ENCODE measurements around the gene ZNF280D. TPM values are rescaled to one million over a fixed set of nuclear protein-coding genes. Genes with fewer than 3 reads are reported as not detected.

ZNF280D gene
- polyA plus RNA-seq, 1 donor from 2014 or later: 35.4 TPM

- no peaks in the 10 kb centered on the region for H4K20me1 ChIP-seq (ENCODE audit: insufficient read depth)
- TF ChIP-seq EP300 (conservative IDR thresholded peaks at IDR 0.05; ENCODE audit: poor library complexity, severe bottlenecking) (no peak), SMC3 (conservative IDR thresholded peaks at IDR 0.05; ENCODE audit: poor library complexity) (no peak), MXI1 (conservative IDR thresholded peaks at IDR 0.05; ENCODE audit: poor library complexity, severe bottlenecking) (no peak), RAD21 (conservative IDR thresholded peaks at IDR 0.05) (no peak), POLR2AphosphoS5 (IDR thresholded peaks at IDR 0.05) (no peak), TAF1 (IDR thresholded peaks at IDR 0.05; ENCODE audit: low read depth) (no peak), EZH2 (IDR thresholded peaks at IDR 0.05; ENCODE audit: borderline replicate concordance, insufficient read depth, low read length, poor library complexity, severe bottlenecking) (no peak)
- TF ChIP-seq, protein P1, sequence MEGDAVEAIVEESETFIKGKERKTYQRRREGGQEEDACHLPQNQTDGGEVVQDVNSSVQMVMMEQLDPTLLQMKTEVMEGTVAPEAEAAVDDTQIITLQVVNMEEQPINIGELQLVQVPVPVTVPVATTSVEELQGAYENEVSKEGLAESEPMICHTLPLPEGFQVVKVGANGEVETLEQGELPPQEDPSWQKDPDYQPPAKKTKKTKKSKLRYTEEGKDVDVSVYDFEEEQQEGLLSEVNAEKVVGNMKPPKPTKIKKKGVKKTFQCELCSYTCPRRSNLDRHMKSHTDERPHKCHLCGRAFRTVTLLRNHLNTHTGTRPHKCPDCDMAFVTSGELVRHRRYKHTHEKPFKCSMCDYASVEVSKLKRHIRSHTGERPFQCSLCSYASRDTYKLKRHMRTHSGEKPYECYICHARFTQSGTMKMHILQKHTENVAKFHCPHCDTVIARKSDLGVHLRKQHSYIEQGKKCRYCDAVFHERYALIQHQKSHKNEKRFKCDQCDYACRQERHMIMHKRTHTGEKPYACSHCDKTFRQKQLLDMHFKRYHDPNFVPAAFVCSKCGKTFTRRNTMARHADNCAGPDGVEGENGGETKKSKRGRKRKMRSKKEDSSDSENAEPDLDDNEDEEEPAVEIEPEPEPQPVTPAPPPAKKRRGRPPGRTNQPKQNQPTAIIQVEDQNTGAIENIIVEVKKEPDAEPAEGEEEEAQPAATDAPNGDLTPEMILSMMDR (IDR thresholded peaks at IDR 0.05; ENCODE audit: poor library complexity, severe bottlenecking): no peak
- TF ChIP-seq, protein P2, sequence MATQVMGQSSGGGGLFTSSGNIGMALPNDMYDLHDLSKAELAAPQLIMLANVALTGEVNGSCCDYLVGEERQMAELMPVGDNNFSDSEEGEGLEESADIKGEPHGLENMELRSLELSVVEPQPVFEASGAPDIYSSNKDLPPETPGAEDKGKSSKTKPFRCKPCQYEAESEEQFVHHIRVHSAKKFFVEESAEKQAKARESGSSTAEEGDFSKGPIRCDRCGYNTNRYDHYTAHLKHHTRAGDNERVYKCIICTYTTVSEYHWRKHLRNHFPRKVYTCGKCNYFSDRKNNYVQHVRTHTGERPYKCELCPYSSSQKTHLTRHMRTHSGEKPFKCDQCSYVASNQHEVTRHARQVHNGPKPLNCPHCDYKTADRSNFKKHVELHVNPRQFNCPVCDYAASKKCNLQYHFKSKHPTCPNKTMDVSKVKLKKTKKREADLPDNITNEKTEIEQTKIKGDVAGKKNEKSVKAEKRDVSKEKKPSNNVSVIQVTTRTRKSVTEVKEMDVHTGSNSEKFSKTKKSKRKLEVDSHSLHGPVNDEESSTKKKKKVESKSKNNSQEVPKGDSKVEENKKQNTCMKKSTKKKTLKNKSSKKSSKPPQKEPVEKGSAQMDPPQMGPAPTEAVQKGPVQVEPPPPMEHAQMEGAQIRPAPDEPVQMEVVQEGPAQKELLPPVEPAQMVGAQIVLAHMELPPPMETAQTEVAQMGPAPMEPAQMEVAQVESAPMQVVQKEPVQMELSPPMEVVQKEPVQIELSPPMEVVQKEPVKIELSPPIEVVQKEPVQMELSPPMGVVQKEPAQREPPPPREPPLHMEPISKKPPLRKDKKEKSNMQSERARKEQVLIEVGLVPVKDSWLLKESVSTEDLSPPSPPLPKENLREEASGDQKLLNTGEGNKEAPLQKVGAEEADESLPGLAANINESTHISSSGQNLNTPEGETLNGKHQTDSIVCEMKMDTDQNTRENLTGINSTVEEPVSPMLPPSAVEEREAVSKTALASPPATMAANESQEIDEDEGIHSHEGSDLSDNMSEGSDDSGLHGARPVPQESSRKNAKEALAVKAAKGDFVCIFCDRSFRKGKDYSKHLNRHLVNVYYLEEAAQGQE (IDR thresholded peaks at IDR 0.05; ENCODE audit: borderline replicate concordance): no peak
- no peak overlapping the region for H3K9ac ChIP-seq (ENCODE audit: low read length)
- no peaks in the 10 kb centered on the region for H3K79me2 ChIP-seq (replicated peaks; ENCODE audit: insufficient read depth, low read length)
- H3K27me3 ChIP-seq (ENCODE audit: insufficient read depth, low read depth, low read length): no peaks in the 10 kb centered on the region
- no peak overlapping the region for H2AFZ ChIP-seq (ENCODE audit: low read depth, low read length)
- no peaks in the 10 kb centered on the region for H3K9me3 ChIP-seq (ENCODE audit: low read length)
- H3K27ac ChIP-seq (ENCODE audit: low read length): peak overlapping the region; percentile 45
- no peaks in the 10 kb centered on the region for H3K9me2 ChIP-seq (ENCODE audit: insufficient read depth, low read length)
- no peak overlapping the region for H3K4me2 ChIP-seq (ENCODE audit: low read length)
- H3F3A ChIP-seq (ENCODE audit: insufficient read depth, low read length, poor library complexity, severe bottlenecking): no peaks in the 10 kb centered on the region
- no peaks in the 10 kb centered on the region for H3K36me3 ChIP-seq (ENCODE audit: insufficient read depth, low read length)
- H3K4me3 ChIP-seq (ENCODE audit: low read length): no peak overlapping the region
Observed at GRCh38 chr15:56763141-56763895, 30.0 kb upstream of the ZNF280D start.

GRCh38 chr15:56760186-56760585 lies 26.9 kb upstream of the ZNF280D start:
- no peaks in the 10 kb centered on the region for H3K36me3 ChIP-seq (ENCODE audit: insufficient read depth, low read length)
- H3K27me3 ChIP-seq (ENCODE audit: insufficient read depth, low read depth, low read length): no peaks in the 10 kb centered on the region

More at GRCh38 chr15:56760186-56760585, 26.9 kb upstream of the ZNF280D start:
- H3K9me3 ChIP-seq (ENCODE audit: low read length): no peaks in the 10 kb centered on the region
- no peak overlapping the region for H2AFZ ChIP-seq (ENCODE audit: low read depth, low read length)
- H3K9ac ChIP-seq (ENCODE audit: low read length): no peak overlapping the region
- no peak overlapping the region for H3K4me3 ChIP-seq (ENCODE audit: low read length)
- no peaks in the 10 kb centered on the region for H3K9me2 ChIP-seq (ENCODE audit: insufficient read depth, low read length)
- H3K79me2 ChIP-seq (replicated peaks; ENCODE audit: insufficient read depth, low read length): no peaks in the 10 kb centered on the region
- H3K27ac ChIP-seq (ENCODE audit: low read length): no peak overlapping the region
- TF ChIP-seq EP300 (conservative IDR thresholded peaks at IDR 0.05; ENCODE audit: poor library complexity, severe bottlenecking): no peak
- TF ChIP-seq POLR2AphosphoS5 (IDR thresholded peaks at IDR 0.05): no peak
- no peak for TF ChIP-seq RAD21 (conservative IDR thresholded peaks at IDR 0.05)
- TF ChIP-seq, protein P2 (IDR thresholded peaks at IDR 0.05; ENCODE audit: borderline replicate concordance): no peak
- no peak for TF ChIP-seq EZH2 (IDR thresholded peaks at IDR 0.05; ENCODE audit: borderline replicate concordance, insufficient read depth, low read length, poor library complexity, severe bottlenecking)
- TF ChIP-seq TAF1 (IDR thresholded peaks at IDR 0.05; ENCODE audit: low read depth): no peak
- no peak for TF ChIP-seq MXI1 (conservative IDR thresholded peaks at IDR 0.05; ENCODE audit: poor library complexity, severe bottlenecking)
- TF ChIP-seq, protein P1 (IDR thresholded peaks at IDR 0.05; ENCODE audit: poor library complexity, severe bottlenecking): no peak
- no peak for TF ChIP-seq SMC3 (conservative IDR thresholded peaks at IDR 0.05; ENCODE audit: poor library complexity)
- no peak overlapping the region for H3K4me2 ChIP-seq (ENCODE audit: low read length)
- no peaks in the 10 kb centered on the region for H4K20me1 ChIP-seq (ENCODE audit: insufficient read depth)
- no peaks in the 10 kb centered on the region for H3F3A ChIP-seq (ENCODE audit: insufficient read depth, low read length, poor library complexity, severe bottlenecking)
